ENCODE results near the gene SREK1IP1.

DNA sequence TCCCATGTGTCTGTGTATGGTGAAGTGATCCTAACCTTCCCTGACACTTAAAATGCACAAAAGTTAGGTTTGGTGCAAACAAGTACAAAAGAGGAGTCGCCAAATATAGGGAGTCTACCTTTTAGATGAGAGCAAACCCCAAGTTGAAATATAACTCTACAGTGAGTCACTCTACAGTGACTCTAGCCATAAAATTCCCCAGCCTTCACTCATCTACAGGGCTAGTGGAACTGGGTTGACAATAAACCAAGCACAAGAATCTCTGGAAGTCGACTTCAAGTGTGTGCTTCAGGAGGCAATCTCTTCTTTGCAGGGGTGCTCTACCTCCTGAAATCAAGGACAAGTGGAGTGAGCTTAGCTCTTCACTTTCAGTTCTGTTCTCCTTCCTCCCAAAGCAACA lies 74.9 kb downstream of the SREK1IP1 start:
- TF ChIP-seq, protein P1, sequence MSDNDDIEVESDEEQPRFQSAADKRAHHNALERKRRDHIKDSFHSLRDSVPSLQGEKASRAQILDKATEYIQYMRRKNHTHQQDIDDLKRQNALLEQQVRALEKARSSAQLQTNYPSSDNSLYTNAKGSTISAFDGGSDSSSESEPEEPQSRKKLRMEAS (IDR thresholded peaks at IDR 0.05), result no peak
- no peak for TF ChIP-seq YY1 (IDR thresholded peaks at IDR 0.05; ENCODE audit: extremely low read depth, insufficient replicate concordance, low read depth, low read length)
- TF ChIP-seq, protein P2, sequence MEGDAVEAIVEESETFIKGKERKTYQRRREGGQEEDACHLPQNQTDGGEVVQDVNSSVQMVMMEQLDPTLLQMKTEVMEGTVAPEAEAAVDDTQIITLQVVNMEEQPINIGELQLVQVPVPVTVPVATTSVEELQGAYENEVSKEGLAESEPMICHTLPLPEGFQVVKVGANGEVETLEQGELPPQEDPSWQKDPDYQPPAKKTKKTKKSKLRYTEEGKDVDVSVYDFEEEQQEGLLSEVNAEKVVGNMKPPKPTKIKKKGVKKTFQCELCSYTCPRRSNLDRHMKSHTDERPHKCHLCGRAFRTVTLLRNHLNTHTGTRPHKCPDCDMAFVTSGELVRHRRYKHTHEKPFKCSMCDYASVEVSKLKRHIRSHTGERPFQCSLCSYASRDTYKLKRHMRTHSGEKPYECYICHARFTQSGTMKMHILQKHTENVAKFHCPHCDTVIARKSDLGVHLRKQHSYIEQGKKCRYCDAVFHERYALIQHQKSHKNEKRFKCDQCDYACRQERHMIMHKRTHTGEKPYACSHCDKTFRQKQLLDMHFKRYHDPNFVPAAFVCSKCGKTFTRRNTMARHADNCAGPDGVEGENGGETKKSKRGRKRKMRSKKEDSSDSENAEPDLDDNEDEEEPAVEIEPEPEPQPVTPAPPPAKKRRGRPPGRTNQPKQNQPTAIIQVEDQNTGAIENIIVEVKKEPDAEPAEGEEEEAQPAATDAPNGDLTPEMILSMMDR (IDR thresholded peaks at IDR 0.05 in 2 of 3, conservative IDR thresholded peaks at IDR 0.05 in 1 of 3; ENCODE audit: borderline replicate concordance in 1 of 3, insufficient read depth in 1 of 3, low read depth in 2 of 3, low read length in 2 of 3), result no peak
- no peak for TF ChIP-seq EZH2 (IDR thresholded peaks at IDR 0.05)
- TF ChIP-seq ZNF274 (IDR thresholded peaks at IDR 0.05; ENCODE audit: low read depth, low read length), result no peak
- TF ChIP-seq POLR2AphosphoS5 (IDR thresholded peaks at IDR 0.05; ENCODE audit: low read depth, low read length), result no peak
- no peak for TF ChIP-seq POLR2A (IDR thresholded peaks at IDR 0.05; ENCODE audit: borderline replicate concordance, extremely low read depth, insufficient read depth, insufficient read length)
- no peak for TF ChIP-seq SRF (IDR thresholded peaks at IDR 0.05; ENCODE audit: low read depth)
- TF ChIP-seq, protein P3, sequence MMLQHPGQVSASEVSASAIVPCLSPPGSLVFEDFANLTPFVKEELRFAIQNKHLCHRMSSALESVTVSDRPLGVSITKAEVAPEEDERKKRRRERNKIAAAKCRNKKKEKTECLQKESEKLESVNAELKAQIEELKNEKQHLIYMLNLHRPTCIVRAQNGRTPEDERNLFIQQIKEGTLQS (IDR thresholded peaks at IDR 0.05), result no peak
